ENCODE data around the gene PCA3. TPM values are rescaled to one million over a fixed set of nuclear protein-coding genes. Genes with fewer than 3 reads are reported as not detected.

PCA3 gene
- polyA plus RNA-seq, 2 of the 4 experiments (the other 2 are of a cell fraction) = not detected

- WGBS (ENCODE audit: missing lambda C conversion rate) = 38% methylated on average over 4 of the region's 5 CpGs
- FAIRE-seq (no peak), ATAC-seq (no peak), DNase-seq (ENCODE audit: low read depth in 1 of 2, low spot score in 1 of 2) (no peak)
- Histone ChIP-seq H3K4me2 (no peak overlapping the region), H3K9me3 (no peaks in the 10 kb centered on the region), H3K4me1 (no peaks in the 10 kb centered on the region), H3K27ac (no peak overlapping the region), H3K4me3 (no peak overlapping the region)
- POLR2A ChIA-PET = no interaction called here
- CTCF ChIA-PET = interaction anchor here (1.1 kb wide), 1 partner anchor 10 kb away, joined by 3 read pairs; no protein-coding TSS in a partner anchor
- TF ChIP-seq FOXS1 (CRISPR knock-in tag; IDR thresholded peaks at IDR 0.05) (no peak), JUNB (IDR thresholded peaks at IDR 0.05) (no peak), CBX8 (IDR thresholded peaks at IDR 0.05) (no peak), HES2 (IDR thresholded peaks at IDR 0.05) (no peak), REST (IDR thresholded peaks at IDR 0.05) (no peak), USF2 (IDR thresholded peaks at IDR 0.05) (no peak), ELK1 (IDR thresholded peaks at IDR 0.05; ENCODE audit: low read depth, low read length) (no peak), NPAS2 (CRISPR knock-in tag; IDR thresholded peaks at IDR 0.05; ENCODE audit: borderline replicate concordance) (no peak), FOSL2 (IDR thresholded peaks at IDR 0.05) (no peak), FOSL2 (CRISPR knock-in tag; IDR thresholded peaks at IDR 0.05) (no peak), PBX3 (IDR thresholded peaks at IDR 0.05) (no peak), RNF2 (IDR thresholded peaks at IDR 0.05; ENCODE audit: borderline replicate concordance, low read depth) (no peak), MAZ (IDR thresholded peaks at IDR 0.05; ENCODE audit: borderline replicate concordance, low read depth, low read length) (no peak), TFCP2L1 (CRISPR knock-in tag; IDR thresholded peaks at IDR 0.05) (no peak)
Observed at GRCh38 chr9:76772686-76773445, 8.6 kb downstream of the PCA3 start.

- H3K4me3 ChIP-seq = no peak overlapping the region
- POLR2A ChIA-PET = no interaction called here
Observed at GRCh38 chr9:76784881-76785280, 20.6 kb downstream of the PCA3 start.

More at GRCh38 chr9:76784881-76785280, 20.6 kb downstream of the PCA3 start:
- DNase-seq (ENCODE audit: low read depth in 1 of 2, low spot score in 1 of 2) (no peak), ATAC-seq (no peak), FAIRE-seq (no peak)
- no peak overlapping the region for H3K27ac ChIP-seq
- TF ChIP-seq HOXB13 (CRISPR knock-in tag; IDR thresholded peaks at IDR 0.05; ENCODE audit: low read depth) (no peak), ATOH8 (CRISPR knock-in tag; IDR thresholded peaks at IDR 0.05; ENCODE audit: low read depth) (no peak), USF2 (IDR thresholded peaks at IDR 0.05) (no peak), TFCP2L1 (CRISPR knock-in tag; IDR thresholded peaks at IDR 0.05) (no peak), ELK1 (IDR thresholded peaks at IDR 0.05; ENCODE audit: low read depth, low read length) (no peak), CBX2 (IDR thresholded peaks at IDR 0.05; ENCODE audit: borderline replicate concordance, low read depth) (no peak), TP53 (CRISPR knock-in tag; IDR thresholded peaks at IDR 0.05) (no peak), HOXA7 (CRISPR knock-in tag; IDR thresholded peaks at IDR 0.05) (no peak), RARB (CRISPR knock-in tag; IDR thresholded peaks at IDR 0.05) (no peak), FOSB (CRISPR knock-in tag; IDR thresholded peaks at IDR 0.05) (no peak), MAX (IDR thresholded peaks at IDR 0.05) (no peak), NFE2L2 (conservative IDR thresholded peaks at IDR 0.05; ENCODE audit: low read length) (no peak), MAZ (IDR thresholded peaks at IDR 0.05; ENCODE audit: borderline replicate concordance, low read depth, low read length) (no peak), HES2 (IDR thresholded peaks at IDR 0.05) (no peak)
- CTCF ChIA-PET = interaction anchor here (1.5 to 1.6 kb wide), 2 partner anchors 25 to 212 kb away, joined by 3 to 7 read pairs; no protein-coding TSS in a partner anchor
- no peaks in the 10 kb centered on the region for H3K4me1 ChIP-seq
- H3K9me3 ChIP-seq = no peaks in the 10 kb centered on the region
- no peak overlapping the region for H3K4me2 ChIP-seq
